Measurements from ENCODE around the gene TM9SF4.

TM9SF4 gene

DNA sequence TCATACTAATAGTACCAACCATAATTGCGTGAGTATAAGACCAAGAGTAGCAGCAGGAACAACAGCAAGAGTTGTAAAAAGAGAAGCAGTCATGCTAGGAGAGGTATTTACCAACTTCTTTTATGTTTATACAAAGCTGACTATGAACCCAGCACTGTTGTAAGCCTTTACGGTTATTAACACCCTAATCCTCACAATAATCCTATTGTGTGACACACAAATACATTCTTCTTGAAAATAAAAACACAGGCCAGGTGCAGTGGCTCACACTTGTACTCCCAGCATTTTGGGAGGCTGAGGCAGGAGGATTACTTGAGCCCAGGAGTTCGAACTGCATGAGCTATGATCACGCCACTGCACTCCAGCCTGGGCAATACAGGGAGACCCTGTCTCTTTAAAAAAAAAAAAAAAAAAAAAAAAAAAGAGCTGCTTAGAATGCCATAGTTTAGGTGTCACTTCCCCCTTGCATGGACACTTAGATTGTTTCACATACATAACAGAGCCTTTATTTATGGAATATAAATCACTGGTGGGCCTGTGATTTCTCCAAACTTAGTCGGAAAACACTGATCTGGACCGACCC lies 37.3 kb upstream of the TM9SF4 start (continued):
- TF ChIP-seq ZNF70 (CRISPR knock-in tag; IDR thresholded peaks at IDR 0.05): no peak
- no peak for TF ChIP-seq TOX (CRISPR knock-in tag; IDR thresholded peaks at IDR 0.05; ENCODE audit: borderline replicate concordance)
- TF ChIP-seq CSDC2 (CRISPR knock-in tag; IDR thresholded peaks at IDR 0.05): no peak
- no peak for TF ChIP-seq ARNTL (CRISPR knock-in tag; IDR thresholded peaks at IDR 0.05; ENCODE audit: borderline replicate concordance, low read depth)

DNA sequence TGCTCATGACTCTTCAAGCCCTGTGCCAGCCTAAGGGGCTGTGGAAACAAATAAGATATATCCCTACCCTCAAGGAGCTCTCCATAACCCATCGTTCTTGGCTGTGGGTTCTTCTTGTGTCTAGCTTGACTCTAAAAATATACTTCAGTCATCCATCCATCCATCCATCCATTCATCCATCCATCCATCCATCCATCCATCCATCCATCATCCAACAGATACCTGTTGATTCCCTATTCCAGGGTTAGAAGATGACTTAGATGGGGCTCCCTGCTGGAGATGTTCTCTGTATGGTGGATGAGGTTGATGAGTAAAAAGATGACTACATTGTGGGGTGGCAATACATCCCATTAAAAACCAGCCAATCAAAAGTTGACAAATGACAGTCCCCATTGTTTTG lies 34.0 kb upstream of the TM9SF4 start:
- TF ChIP-seq ESRRG (CRISPR knock-in tag; IDR thresholded peaks at IDR 0.05) (no peak), SNAI2 (CRISPR knock-in tag; IDR thresholded peaks at IDR 0.05) (no peak), ZC3H10 (CRISPR knock-in tag; IDR thresholded peaks at IDR 0.05) (no peak), ZNF70 (CRISPR knock-in tag; IDR thresholded peaks at IDR 0.05) (no peak), ZNF565 (CRISPR knock-in tag; conservative IDR thresholded peaks at IDR 0.05; ENCODE audit: low read depth) (no peak), RARB (CRISPR knock-in tag; IDR thresholded peaks at IDR 0.05) (no peak), PPARA (CRISPR knock-in tag; IDR thresholded peaks at IDR 0.05; ENCODE audit: borderline replicate concordance) (no peak), ZFP3 (CRISPR knock-in tag; IDR thresholded peaks at IDR 0.05) (no peak), TOX (CRISPR knock-in tag; IDR thresholded peaks at IDR 0.05; ENCODE audit: borderline replicate concordance) (no peak), ARNTL (CRISPR knock-in tag; IDR thresholded peaks at IDR 0.05; ENCODE audit: borderline replicate concordance, low read depth) (no peak), GLIS3 (CRISPR knock-in tag; IDR thresholded peaks at IDR 0.05) (no peak), BACH2 (CRISPR knock-in tag; IDR thresholded peaks at IDR 0.05; ENCODE audit: borderline replicate concordance) (no peak), TCF4 (CRISPR knock-in tag; IDR thresholded peaks at IDR 0.05; ENCODE audit: borderline replicate concordance) (no peak)
- TF ChIP-seq, protein P1, sequence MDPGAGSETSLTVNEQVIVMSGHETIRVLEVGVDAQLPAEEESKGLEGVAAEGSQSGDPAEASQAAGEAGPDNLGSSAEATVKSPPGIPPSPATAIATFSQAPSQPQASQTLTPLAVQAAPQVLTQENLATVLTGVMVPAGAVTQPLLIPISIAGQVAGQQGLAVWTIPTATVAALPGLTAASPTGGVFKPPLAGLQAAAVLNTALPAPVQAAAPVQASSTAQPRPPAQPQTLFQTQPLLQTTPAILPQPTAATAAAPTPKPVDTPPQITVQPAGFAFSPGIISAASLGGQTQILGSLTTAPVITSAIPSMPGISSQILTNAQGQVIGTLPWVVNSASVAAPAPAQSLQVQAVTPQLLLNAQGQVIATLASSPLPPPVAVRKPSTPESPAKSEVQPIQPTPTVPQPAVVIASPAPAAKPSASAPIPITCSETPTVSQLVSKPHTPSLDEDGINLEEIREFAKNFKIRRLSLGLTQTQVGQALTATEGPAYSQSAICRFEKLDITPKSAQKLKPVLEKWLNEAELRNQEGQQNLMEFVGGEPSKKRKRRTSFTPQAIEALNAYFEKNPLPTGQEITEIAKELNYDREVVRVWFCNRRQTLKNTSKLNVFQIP (CRISPR knock-in tag; IDR thresholded peaks at IDR 0.05; ENCODE audit: borderline replicate concordance, low read depth): no peak
- TF ChIP-seq, protein P2, sequence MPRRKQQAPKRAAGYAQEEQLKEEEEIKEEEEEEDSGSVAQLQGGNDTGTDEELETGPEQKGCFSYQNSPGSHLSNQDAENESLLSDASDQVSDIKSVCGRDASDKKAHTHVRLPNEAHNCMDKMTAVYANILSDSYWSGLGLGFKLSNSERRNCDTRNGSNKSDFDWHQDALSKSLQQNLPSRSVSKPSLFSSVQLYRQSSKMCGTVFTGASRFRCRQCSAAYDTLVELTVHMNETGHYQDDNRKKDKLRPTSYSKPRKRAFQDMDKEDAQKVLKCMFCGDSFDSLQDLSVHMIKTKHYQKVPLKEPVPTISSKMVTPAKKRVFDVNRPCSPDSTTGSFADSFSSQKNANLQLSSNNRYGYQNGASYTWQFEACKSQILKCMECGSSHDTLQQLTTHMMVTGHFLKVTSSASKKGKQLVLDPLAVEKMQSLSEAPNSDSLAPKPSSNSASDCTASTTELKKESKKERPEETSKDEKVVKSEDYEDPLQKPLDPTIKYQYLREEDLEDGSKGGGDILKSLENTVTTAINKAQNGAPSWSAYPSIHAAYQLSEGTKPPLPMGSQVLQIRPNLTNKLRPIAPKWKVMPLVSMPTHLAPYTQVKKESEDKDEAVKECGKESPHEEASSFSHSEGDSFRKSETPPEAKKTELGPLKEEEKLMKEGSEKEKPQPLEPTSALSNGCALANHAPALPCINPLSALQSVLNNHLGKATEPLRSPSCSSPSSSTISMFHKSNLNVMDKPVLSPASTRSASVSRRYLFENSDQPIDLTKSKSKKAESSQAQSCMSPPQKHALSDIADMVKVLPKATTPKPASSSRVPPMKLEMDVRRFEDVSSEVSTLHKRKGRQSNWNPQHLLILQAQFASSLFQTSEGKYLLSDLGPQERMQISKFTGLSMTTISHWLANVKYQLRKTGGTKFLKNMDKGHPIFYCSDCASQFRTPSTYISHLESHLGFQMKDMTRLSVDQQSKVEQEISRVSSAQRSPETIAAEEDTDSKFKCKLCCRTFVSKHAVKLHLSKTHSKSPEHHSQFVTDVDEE (CRISPR knock-in tag; IDR thresholded peaks at IDR 0.05): no peak
- no peak for ATAC-seq

DNA sequence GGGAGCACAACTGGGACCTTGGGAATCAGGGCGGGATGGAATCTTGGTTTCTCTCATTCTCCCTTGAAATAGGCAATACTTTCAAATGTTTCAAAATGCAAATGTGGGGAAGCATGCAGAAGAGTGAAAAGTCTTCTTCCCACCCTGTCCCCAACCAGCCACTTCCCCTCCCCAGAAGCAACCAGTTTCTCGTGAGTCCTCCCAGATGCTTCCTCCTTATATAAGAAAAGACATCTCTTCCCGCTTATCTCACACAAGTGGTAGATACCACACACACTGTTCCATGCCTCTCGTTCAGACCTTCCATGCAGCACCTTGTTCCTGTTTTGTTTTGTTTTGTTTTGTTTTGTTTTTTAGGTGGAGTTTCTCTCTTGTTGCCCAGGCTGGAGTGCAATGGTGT lies 32.3 kb upstream of the TM9SF4 start:
- TF ChIP-seq ZFP30 (CRISPR knock-in tag; IDR thresholded peaks at IDR 0.05) (no peak), BACH2 (CRISPR knock-in tag; IDR thresholded peaks at IDR 0.05; ENCODE audit: borderline replicate concordance) (no peak), TCF4 (CRISPR knock-in tag; IDR thresholded peaks at IDR 0.05; ENCODE audit: borderline replicate concordance) (no peak), ESRRG (CRISPR knock-in tag; IDR thresholded peaks at IDR 0.05) (no peak), TOX (CRISPR knock-in tag; IDR thresholded peaks at IDR 0.05; ENCODE audit: borderline replicate concordance) (no peak), RARB (CRISPR knock-in tag; IDR thresholded peaks at IDR 0.05) (no peak), OSR1 (CRISPR knock-in tag; IDR thresholded peaks at IDR 0.05) (no peak)
- TF ChIP-seq, protein P1 (CRISPR knock-in tag; IDR thresholded peaks at IDR 0.05; ENCODE audit: borderline replicate concordance, low read depth): no peak
- ATAC-seq: no peak

DNA sequence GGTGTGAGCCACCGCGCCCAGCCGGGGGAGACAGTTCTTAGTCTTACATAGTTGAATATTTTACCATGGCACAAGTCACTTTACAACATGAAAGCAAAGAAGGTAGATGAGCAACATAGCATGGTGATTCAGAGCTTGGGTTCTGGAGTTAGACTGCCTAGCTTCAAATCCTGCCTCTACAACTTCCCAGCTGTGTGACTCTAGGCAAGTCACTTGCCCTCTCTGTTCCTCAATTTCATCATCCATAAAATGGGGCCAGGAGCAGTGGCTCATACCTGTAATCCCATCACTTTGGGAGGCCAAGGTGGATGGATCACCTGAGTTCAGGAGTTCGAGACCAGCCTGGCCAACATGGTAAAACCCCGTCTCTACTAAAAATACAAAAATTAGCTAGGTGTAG lies 31.2 kb upstream of the TM9SF4 start:
- no peak for TF ChIP-seq PPARA (CRISPR knock-in tag; IDR thresholded peaks at IDR 0.05; ENCODE audit: borderline replicate concordance)
- ATAC-seq: no peak

- no peak for ATAC-seq
- TF ChIP-seq OSR1 (CRISPR knock-in tag; IDR thresholded peaks at IDR 0.05) (no peak), BACH2 (CRISPR knock-in tag; IDR thresholded peaks at IDR 0.05; ENCODE audit: borderline replicate concordance) (no peak), CSDC2 (CRISPR knock-in tag; IDR thresholded peaks at IDR 0.05) (no peak), ISL1 (CRISPR knock-in tag; IDR thresholded peaks at IDR 0.05) (no peak)
- TF ChIP-seq, protein P1 (CRISPR knock-in tag; IDR thresholded peaks at IDR 0.05; ENCODE audit: borderline replicate concordance, low read depth): no peak
Measured at GRCh38 chr20:32078791-32079190, 30.7 kb upstream of the TM9SF4 start.
